PC-3 (cell line): ENCODE measurements around the gene TMEM131L. TPM values are rescaled to one million over a fixed set of nuclear protein-coding genes. Genes with fewer than 3 reads are reported as not detected.

ENCODE experiments used
- ATAC-seq: fragments of 200-7000 bp; cut with Tn5 transposase; 2 replicates; pipeline ENCODE4 v1.9.1; 2020; ENCODE audit warnings: mild to moderate bottlenecking, moderate library complexity
- BruUV-seq: library from RNA; stranded (reverse); fragments of 400-500 nt; replicated peaks from 2 replicates; lab custom pipeline; 2021; lab: Mats Ljungman, UMichigan
- CTCF ChIA-PET: fragments of 300-600 bp; sonication (Branson Sonifier 250); formaldehyde crosslinking; loops from one replicate; lab custom pipeline; 2022; ENCODE audit warnings: antibody characterized with exemption; lab: Charles Lee
- POLR2A ChIA-PET: fragments of 300-600 bp; sonication (Branson Sonifier 250); formaldehyde crosslinking; loops from one replicate; lab custom pipeline; 2022; ENCODE audit warnings: antibody characterized with exemption; ENCODE audit not compliant: unreplicated experiment; lab: Charles Lee
- DNase-seq: peaks from one replicate; pipeline ENCODE4 v3.0.0-alpha.2; 2015
- H2AFZ ChIP-seq: fragments of 300-600 bp; sonication (generic); 2 replicates; pipeline ENCODE4 v1.6.0; 2016; ENCODE audit warnings: antibody characterized with exemption, low read length
- H3F3A ChIP-seq: fragments of 300-600 bp; sonication (generic); one replicate; pipeline ENCODE4 v1.6.0; 2017; ENCODE audit warnings: antibody characterized with exemption, low read length, control low read depth, mild to moderate bottlenecking; ENCODE audit not compliant: unreplicated experiment
- H3K27ac ChIP-seq: fragments of 300-600 bp; sonication (generic); 2 replicates; pipeline ENCODE4 v1.5.1; 2016; ENCODE audit warnings: mild to moderate bottlenecking, low read length
- H3K27me3 ChIP-seq: fragments of 300-600 bp; sonication (generic); 2 replicates; pipeline ENCODE4 v1.6.1; 2016; ENCODE audit warnings: low read length, mixed read lengths
- H3K36me3 ChIP-seq: fragments of 300-600 bp; sonication (generic); 2 replicates; pipeline ENCODE4 v1.6.1; 2016; ENCODE audit warnings: low read depth, mixed run types, low read length, mixed read lengths
- H3K4me1 ChIP-seq: fragments of 300-600 bp; sonication (generic); 2 replicates; pipeline ENCODE4 v1.5.1; 2016; ENCODE audit warnings: low read length; ENCODE audit not compliant: insufficient read depth
- H3K4me2 ChIP-seq: fragments of 300-600 bp; sonication (generic); 2 replicates; pipeline ENCODE4 v1.6.0; 2016; ENCODE audit warnings: low read length
- H3K4me3 ChIP-seq: fragments of 300-600 bp; sonication (generic); 2 replicates; pipeline ENCODE4 v1.5.1; 2016; ENCODE audit warnings: mild to moderate bottlenecking, low read length, mixed read lengths
- H3K79me2 ChIP-seq: fragments of 300-600 bp; sonication (generic); 2 replicates; pipeline ENCODE4 v1.6.1; 2017; ENCODE audit warnings: low read length, mixed read lengths
- H3K9ac ChIP-seq: fragments of 300-600 bp; sonication (generic); 2 replicates; pipeline ENCODE4 v1.6.0; 2016; ENCODE audit warnings: mild to moderate bottlenecking, low read length
- H3K9me2 ChIP-seq: fragments of 300-600 bp; sonication (generic); replicated peaks from 2 replicates; pipeline ENCODE4 v1.6.1; 2016; ENCODE audit warnings: mixed run types, low read length, mixed read lengths
- H3K9me3 ChIP-seq: fragments of 300-600 bp; sonication (generic); 2 replicates; pipeline ENCODE4 v1.6.1; 2016; ENCODE audit warnings: low read length, mixed read lengths
- H4K20me1 ChIP-seq: fragments of 300-600 bp; sonication (generic); 2 replicates; pipeline ENCODE4 v1.6.1; 2016; ENCODE audit warnings: low read length, mixed read lengths
- CTCF ChIP-seq: fragments of 300-600 bp; sonication (generic); conservative IDR thresholded peaks from 2 replicates; pipeline ENCODE4 v1.5.1; 2017; ENCODE audit warnings: antibody characterized with exemption, low read depth, mild to moderate bottlenecking, low read length
- EZH2 ChIP-seq: fragments of 300-600 bp; sonication (generic); IDR thresholded peaks from one replicate; pipeline ENCODE4 v1.6.1; 2017; ENCODE audit warnings: antibody characterized with exemption, mild to moderate bottlenecking, low read length; ENCODE audit not compliant: unreplicated experiment
- EZH2phosphoT487 ChIP-seq: fragments of 300-600 bp; sonication (generic); IDR thresholded peaks from 2 replicates; pipeline ENCODE4 v1.6.1; 2018; ENCODE audit warnings: mild to moderate bottlenecking, antibody characterized with exemption, low read length, borderline replicate concordance
- intact Hi-C: fragments of 100-400 bp; cut with micrococcal nuclease; formaldehyde crosslinking; loops from 2 replicates; pipeline ENCODE4 v1.9.0; 2023
- total RNA-seq: library from RNA; depleted of rRNA; stranded (reverse); fragments of >200 nt; gene quantifications from 2 replicates; pipeline ENCODE4 v1.2.3, GENCODE V29; 2014

The TMEM131L gene
- total RNA-seq, 1 experiment from 2014 or later = 7.7 TPM

GRCh38 chr4:153570228-153570973, 104.2 kb downstream of the TMEM131L start:
- H3K4me1 ChIP-seq = peaks cover 5% of the 10 kb centered on the region; the same call in 1 of the 2 replicates
- no peak overlapping the region for H2AFZ ChIP-seq
- H3K4me2 ChIP-seq = no peak overlapping the region
- no peaks in the 10 kb centered on the region for H3F3A ChIP-seq
- H3K9me3 ChIP-seq = no peaks in the 10 kb centered on the region
- POLR2A ChIA-PET = no interaction called here
- no peak overlapping the region for H3K27ac ChIP-seq
- CTCF ChIA-PET = no interaction called here
- H3K36me3 ChIP-seq = no peaks in the 10 kb centered on the region
- BruUV-seq = no TSS peak
- TF ChIP-seq CTCF (no peak), EZH2phosphoT487 (no peak), EZH2 (no peak)
- H3K9me2 ChIP-seq = no peaks in the 10 kb centered on the region
- ATAC-seq (no peak), DNase-seq (no peak)
- no peak overlapping the region for H3K4me3 ChIP-seq
- intact Hi-C loops = loop anchor here (5.0 kb wide), 1 partner anchor 363 kb away; no protein-coding TSS in a partner anchor
- H3K9ac ChIP-seq = no peak overlapping the region
- no peaks in the 10 kb centered on the region for H4K20me1 ChIP-seq
- no peaks in the 10 kb centered on the region for H3K79me2 ChIP-seq
- no peaks in the 10 kb centered on the region for H3K27me3 ChIP-seq

- no peaks in the 10 kb centered on the region for H3K9me2 ChIP-seq
- peak; percentile 5 for DNase-seq
- no peaks in the 10 kb centered on the region for H3K9me3 ChIP-seq
- H2AFZ ChIP-seq = no peak overlapping the region
- ChIA-PET CTCF (no interaction called here), POLR2A (no interaction called here)
- H4K20me1 ChIP-seq = no peaks in the 10 kb centered on the region
- H3K9ac ChIP-seq = no peak overlapping the region
- ATAC-seq = no peak
- H3K27me3 ChIP-seq = no peaks in the 10 kb centered on the region
- no peaks in the 10 kb centered on the region for H3F3A ChIP-seq
- intact Hi-C loops = loop anchor here (5.0 kb wide), 1 partner anchor 364 kb away; no protein-coding TSS in a partner anchor
- no TSS peak for BruUV-seq
- no peak overlapping the region for H3K4me3 ChIP-seq
- H3K4me1 ChIP-seq = peaks cover 5% of the 10 kb centered on the region; the same call in 1 of the 2 replicates
- H3K79me2 ChIP-seq = no peaks in the 10 kb centered on the region
- H3K4me2 ChIP-seq = no peak overlapping the region
- H3K27ac ChIP-seq = no peak overlapping the region
- no peaks in the 10 kb centered on the region for H3K36me3 ChIP-seq
- no peak for TF ChIP-seq EZH2phosphoT487
- TF ChIP-seq EZH2 = no peak
- no peak for TF ChIP-seq CTCF
Measured at GRCh38 chr4:153571006-153571545, 104.9 kb downstream of the TMEM131L start.

GRCh38 chr4:153572609-153573008, 106.4 kb downstream of the TMEM131L start:
- Histone ChIP-seq H3K9me3 (no peaks in the 10 kb centered on the region), H3F3A (no peaks in the 10 kb centered on the region), H3K27me3 (no peaks in the 10 kb centered on the region), H3K36me3 (no peaks in the 10 kb centered on the region), H4K20me1 (no peaks in the 10 kb centered on the region), H3K9me2 (no peaks in the 10 kb centered on the region), H3K4me1 (peaks cover 5% of the 10 kb centered on the region; the same call in 1 of the 2 replicates), H3K27ac (no peak overlapping the region), H3K79me2 (no peaks in the 10 kb centered on the region), H2AFZ (no peak overlapping the region), H3K4me3 (no peak overlapping the region), H3K9ac (no peak overlapping the region), H3K4me2 (no peak overlapping the region)
- ChIA-PET CTCF (no interaction called here), POLR2A (no interaction called here)
- intact Hi-C loops = loop anchor here (5.0 kb wide), 1 partner anchor 365 kb away; no protein-coding TSS in a partner anchor
- no TSS peak for BruUV-seq
- DNase-seq (no peak), ATAC-seq (no peak)
- TF ChIP-seq EZH2 (no peak), CTCF (no peak), EZH2phosphoT487 (no peak)
